BE2C (cell line): ENCODE results near the gene NFATC1.

ENCODE experiments used
- DNase-seq: peaks from one replicate; pipeline ENCODE4 v3.0.0-alpha.2; 2020
- H3K27me3 ChIP-seq: fragments of 250-450 bp; sonication (Bioruptor Pico); 2 replicates; pipeline ENCODE4 v1.5.1; 2020; ENCODE audit warnings: mild to moderate bottlenecking
- H3K36me3 ChIP-seq: fragments of 250-450 bp; sonication (Bioruptor Pico); 2 replicates; pipeline ENCODE4 v1.5.1; 2020; ENCODE audit warnings: mild to moderate bottlenecking
- H3K4me1 ChIP-seq: fragments of 250-450 bp; sonication (Bioruptor Pico); 2 replicates; pipeline ENCODE4 v1.5.1; 2020
- H3K4me3 ChIP-seq: 2 replicates; pipeline ENCODE4 v1.5.1; 2011; ENCODE audit warnings: low read depth, low read length
- H3K9me3 ChIP-seq: fragments of 250-450 bp; sonication (Bioruptor Pico); 2 replicates; pipeline ENCODE4 v1.5.1; 2020
- TF ChIP-seq, protein P1 (sequence below): IDR thresholded peaks from 2 replicates; pipeline ENCODE4 v1.5.1; 2012; ENCODE audit warnings: mild to moderate bottlenecking, low read depth, low read length

The NFATC1 gene

DNA sequence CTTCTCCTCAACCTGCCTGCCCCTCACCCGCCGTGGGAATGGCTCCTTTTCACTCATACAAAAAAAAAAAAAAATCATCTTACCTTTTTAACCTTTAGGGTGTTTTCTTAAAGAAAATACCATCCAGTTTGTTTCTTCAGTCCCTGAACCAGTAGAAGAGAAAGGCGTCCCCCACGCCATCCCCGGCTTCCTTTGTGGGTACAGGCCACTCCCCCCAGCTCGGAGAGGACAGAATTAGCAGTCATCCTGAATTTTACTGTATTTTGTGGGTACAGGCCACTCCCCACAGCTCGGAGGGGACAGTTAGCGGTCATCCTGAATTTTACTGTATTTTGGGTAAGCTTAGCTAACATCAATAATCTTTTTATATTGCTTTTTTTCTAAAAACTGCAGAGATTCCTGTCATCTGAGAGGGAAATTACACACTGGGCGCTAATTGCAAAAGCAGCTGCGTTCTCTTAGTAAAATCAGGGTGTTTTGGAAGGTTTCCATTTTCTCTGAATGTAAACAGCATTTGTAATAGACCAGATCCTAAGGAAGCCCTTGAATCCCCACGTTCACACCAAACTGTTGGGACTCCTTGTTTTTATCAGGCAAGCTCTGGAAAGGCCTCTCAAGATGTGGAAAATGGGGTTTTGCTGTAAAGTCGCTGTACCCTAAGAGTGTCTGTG is 72.5 kb downstream of the NFATC1 start:
- TF ChIP-seq, protein P1, sequence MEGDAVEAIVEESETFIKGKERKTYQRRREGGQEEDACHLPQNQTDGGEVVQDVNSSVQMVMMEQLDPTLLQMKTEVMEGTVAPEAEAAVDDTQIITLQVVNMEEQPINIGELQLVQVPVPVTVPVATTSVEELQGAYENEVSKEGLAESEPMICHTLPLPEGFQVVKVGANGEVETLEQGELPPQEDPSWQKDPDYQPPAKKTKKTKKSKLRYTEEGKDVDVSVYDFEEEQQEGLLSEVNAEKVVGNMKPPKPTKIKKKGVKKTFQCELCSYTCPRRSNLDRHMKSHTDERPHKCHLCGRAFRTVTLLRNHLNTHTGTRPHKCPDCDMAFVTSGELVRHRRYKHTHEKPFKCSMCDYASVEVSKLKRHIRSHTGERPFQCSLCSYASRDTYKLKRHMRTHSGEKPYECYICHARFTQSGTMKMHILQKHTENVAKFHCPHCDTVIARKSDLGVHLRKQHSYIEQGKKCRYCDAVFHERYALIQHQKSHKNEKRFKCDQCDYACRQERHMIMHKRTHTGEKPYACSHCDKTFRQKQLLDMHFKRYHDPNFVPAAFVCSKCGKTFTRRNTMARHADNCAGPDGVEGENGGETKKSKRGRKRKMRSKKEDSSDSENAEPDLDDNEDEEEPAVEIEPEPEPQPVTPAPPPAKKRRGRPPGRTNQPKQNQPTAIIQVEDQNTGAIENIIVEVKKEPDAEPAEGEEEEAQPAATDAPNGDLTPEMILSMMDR = no peak
- no peaks in the 10 kb centered on the region for H3K36me3 ChIP-seq
- H3K4me3 ChIP-seq = no peak overlapping the region
- H3K27me3 ChIP-seq = no peaks in the 10 kb centered on the region
- DNase-seq = no peak
- no peaks in the 10 kb centered on the region for H3K9me3 ChIP-seq
- no peaks in the 10 kb centered on the region for H3K4me1 ChIP-seq

DNA sequence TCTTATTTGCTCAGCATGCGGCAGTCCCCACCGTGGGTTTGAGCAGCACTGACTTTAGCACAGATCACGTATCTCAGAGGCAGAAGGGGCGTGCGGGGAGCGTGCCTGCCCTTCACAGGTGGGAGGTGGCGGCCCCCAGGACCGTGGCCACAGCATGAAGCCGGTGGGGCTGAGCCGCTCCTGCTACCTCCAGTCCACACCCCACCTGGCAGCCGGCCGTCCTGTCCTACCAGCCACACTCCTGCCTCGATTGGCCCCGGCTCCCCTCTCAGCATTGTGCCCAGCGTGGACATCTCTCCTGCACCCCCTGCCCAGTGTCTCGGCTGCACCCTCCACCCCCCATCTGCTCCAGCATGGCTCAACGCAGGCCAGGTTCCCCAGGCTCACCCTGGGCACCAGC is 73.6 kb downstream of the NFATC1 start:
- Histone ChIP-seq H3K4me1 (no peaks in the 10 kb centered on the region), H3K27me3 (no peaks in the 10 kb centered on the region), H3K36me3 (no peaks in the 10 kb centered on the region), H3K4me3 (no peak overlapping the region), H3K9me3 (no peaks in the 10 kb centered on the region)
- TF ChIP-seq, protein P1 = no peak
- no peak for DNase-seq

DNA sequence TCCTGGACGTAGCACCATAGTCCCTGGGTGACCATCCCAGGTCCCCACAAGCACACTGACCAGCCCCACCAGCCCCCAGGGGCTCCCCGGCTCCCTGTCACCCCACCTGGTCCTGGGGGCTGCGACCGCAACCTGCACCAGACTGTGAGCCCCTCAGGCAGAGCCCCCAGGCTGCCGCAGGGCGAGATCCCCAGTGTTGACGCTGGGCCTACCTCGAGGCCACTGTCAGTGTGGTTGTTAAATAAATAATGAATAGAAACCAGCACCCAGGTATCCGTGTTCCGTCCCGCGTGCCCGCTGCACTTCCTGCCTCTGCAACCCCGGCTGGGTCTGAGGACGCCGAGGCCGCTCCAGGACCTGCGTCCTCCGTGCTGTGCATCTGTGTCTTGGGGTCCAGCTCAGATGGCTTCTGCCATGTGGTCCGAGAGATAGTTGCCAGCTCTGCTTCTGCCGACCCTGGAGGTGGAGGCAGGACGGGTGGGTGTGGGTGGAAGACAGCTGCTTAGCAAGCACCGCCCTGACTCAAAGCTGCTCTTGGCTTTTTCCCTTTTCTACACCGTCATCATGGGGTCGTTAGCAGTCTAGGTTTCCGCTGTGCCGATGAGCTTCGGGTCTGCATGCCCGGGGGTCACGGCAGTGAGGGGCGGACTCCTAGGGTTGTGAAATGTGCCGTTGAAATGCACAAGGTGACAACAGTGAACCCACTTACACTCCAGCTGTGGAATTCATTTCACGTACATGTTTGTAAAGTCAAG is 74.2 kb downstream of the NFATC1 start:
- Histone ChIP-seq H3K4me1 (no peaks in the 10 kb centered on the region), H3K36me3 (no peaks in the 10 kb centered on the region), H3K9me3 (no peaks in the 10 kb centered on the region), H3K27me3 (no peaks in the 10 kb centered on the region), H3K4me3 (no peak overlapping the region)
- no peak for DNase-seq
- TF ChIP-seq, protein P1 = no peak

DNA sequence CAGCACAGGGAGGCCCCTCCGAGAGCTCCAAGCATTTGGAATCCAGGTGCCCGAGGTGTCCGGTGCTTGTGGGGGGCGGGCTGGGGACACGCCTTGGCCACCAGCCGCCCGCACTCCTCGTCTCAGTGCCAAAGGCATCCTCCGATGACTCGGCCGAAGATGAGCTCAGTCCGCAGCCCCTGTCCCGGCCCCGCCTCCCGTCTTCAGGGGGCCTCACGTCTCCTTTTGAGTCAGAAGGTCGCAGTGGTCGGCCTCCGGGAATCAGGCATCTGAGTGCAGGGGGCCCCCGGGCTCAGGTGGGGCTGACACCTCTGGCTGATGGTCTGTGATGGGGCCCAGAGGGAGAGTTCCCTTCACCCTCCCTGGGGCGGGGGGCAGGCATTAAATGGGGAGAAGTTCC is 74.8 kb downstream of the NFATC1 start:
- no peaks in the 10 kb centered on the region for H3K27me3 ChIP-seq
- DNase-seq = no peak
- TF ChIP-seq, protein P1 = no peak
- H3K4me1 ChIP-seq = no peaks in the 10 kb centered on the region
- no peaks in the 10 kb centered on the region for H3K9me3 ChIP-seq
- no peaks in the 10 kb centered on the region for H3K36me3 ChIP-seq
- no peak overlapping the region for H3K4me3 ChIP-seq

DNA sequence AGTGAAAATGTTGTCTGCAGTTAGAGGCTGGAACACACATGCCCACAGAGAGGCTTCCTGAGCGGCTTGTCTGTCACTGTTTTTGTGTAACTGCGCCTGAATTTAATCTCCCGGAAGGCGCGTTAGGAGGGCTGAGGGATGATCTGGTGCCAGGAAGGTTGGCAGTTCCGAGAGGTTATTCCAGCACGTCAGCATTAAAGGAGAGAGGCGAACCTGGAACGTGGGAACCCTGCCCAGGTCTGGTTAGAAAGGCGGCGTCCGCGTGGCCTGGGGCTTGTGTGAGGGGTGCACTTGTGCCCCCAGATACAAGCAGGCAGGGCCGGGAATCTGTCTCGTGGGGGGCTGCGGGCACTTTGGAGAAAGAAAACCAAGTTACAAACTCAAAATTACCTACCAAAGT is 75.3 kb downstream of the NFATC1 start:
- Histone ChIP-seq H3K9me3 (no peaks in the 10 kb centered on the region), H3K4me3 (no peak overlapping the region), H3K27me3 (no peaks in the 10 kb centered on the region), H3K36me3 (no peaks in the 10 kb centered on the region), H3K4me1 (no peaks in the 10 kb centered on the region)
- TF ChIP-seq, protein P1 = no peak
- no peak for DNase-seq

DNA sequence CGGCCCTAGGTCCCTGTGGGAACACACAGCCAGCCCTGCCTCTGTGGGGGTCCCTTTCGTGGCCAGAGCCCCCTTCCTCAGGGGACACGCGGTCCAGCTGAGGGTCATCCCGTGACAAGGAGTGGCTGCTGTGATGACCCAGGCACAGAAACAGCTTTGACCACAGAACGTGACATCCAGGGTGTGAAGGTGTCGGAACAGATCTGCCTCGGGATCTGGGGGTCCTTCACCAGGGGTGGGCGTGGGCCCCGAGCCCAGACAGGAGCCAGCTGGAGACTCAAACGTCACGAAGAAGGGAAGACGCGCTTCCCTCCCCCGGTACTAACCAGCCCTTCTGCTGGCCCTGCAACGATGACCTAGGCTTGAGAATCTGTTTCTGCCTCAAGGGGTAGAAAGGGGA is 75.9 kb downstream of the NFATC1 start:
- Histone ChIP-seq H3K9me3 (no peaks in the 10 kb centered on the region), H3K4me1 (no peaks in the 10 kb centered on the region), H3K36me3 (no peaks in the 10 kb centered on the region), H3K27me3 (no peaks in the 10 kb centered on the region), H3K4me3 (no peak overlapping the region)
- TF ChIP-seq, protein P1 = no peak
- no peak for DNase-seq
